Mesendoderm (in vitro differentiated cells): ENCODE data around the gene APOBEC3A. TPM values are rescaled to one million over a fixed set of nuclear protein-coding genes. Genes with fewer than 3 reads are reported as not detected.

Experiments used
- DNase-seq: peaks from one replicate; pipeline ENCODE4 v3.0.0; 2013
- H2AK5ac ChIP-seq: 2 replicates; pipeline ENCODE4 v1.6.1; 2013; ENCODE audit warnings: low read length, inconsistent platforms
- H2BK120ac ChIP-seq: 2 replicates; pipeline ENCODE4 v1.6.1; 2013; ENCODE audit warnings: low read depth, mild to moderate bottlenecking, low read length, moderate library complexity, mixed read lengths
- H2BK15ac ChIP-seq: replicated peaks from 2 replicates; pipeline ENCODE4 v1.6.1; 2013; ENCODE audit warnings: low read depth, mild to moderate bottlenecking, moderate library complexity
- H2BK5ac ChIP-seq: 2 replicates; pipeline ENCODE4 v1.6.1; 2013; ENCODE audit warnings: low read length, inconsistent platforms
- H3K18ac ChIP-seq: 2 replicates; pipeline ENCODE4 v1.6.1; 2013; ENCODE audit warnings: mild to moderate bottlenecking, low read length, mixed read lengths
- H3K23ac ChIP-seq: one replicate; pipeline ENCODE4 v1.6.1; 2013; ENCODE audit warnings: low read length
- H3K27ac ChIP-seq: 2 replicates; pipeline ENCODE4 v1.5.1; 2013; ENCODE audit warnings: low read depth, mild to moderate bottlenecking, inconsistent platforms, low read length, moderate library complexity
- H3K27me3 ChIP-seq: 2 replicates; pipeline ENCODE4 v1.6.1; 2013; ENCODE audit warnings: low read length, control low read depth, mild to moderate bottlenecking, inconsistent platforms; ENCODE audit not compliant: insufficient read depth, poor library complexity
- H3K36me3 ChIP-seq: 2 replicates; pipeline ENCODE4 v1.6.1; 2013; ENCODE audit warnings: low read length, inconsistent platforms; ENCODE audit not compliant: control insufficient read depth, insufficient read depth
- H3K4ac ChIP-seq: one replicate; pipeline ENCODE4 v1.6.1; 2013; ENCODE audit warnings: low read depth, mild to moderate bottlenecking, low read length, moderate library complexity
- H3K4me1 ChIP-seq: 2 replicates; pipeline ENCODE4 v1.6.1; 2013; ENCODE audit warnings: low read depth, low read length, inconsistent platforms; ENCODE audit not compliant: control insufficient read depth
- H3K4me2 ChIP-seq: 2 replicates; pipeline ENCODE4 v1.6.1; 2013; ENCODE audit warnings: low read length
- H3K4me3 ChIP-seq: 2 replicates; pipeline ENCODE4 v1.5.1; 2013; ENCODE audit warnings: mild to moderate bottlenecking, low read length
- H3K56ac ChIP-seq: one replicate; pipeline ENCODE4 v1.6.1; 2013; ENCODE audit warnings: low read length
- H3K79me1 ChIP-seq: 2 replicates; pipeline ENCODE4 v1.6.1; 2013; ENCODE audit warnings: low read length, inconsistent platforms
- H3K79me2 ChIP-seq: 2 replicates; pipeline ENCODE4 v1.6.1; 2013; ENCODE audit warnings: mild to moderate bottlenecking, low read length; ENCODE audit not compliant: control insufficient read depth, insufficient read depth
- H3K9ac ChIP-seq: 2 replicates; pipeline ENCODE4 v1.6.1; 2013; ENCODE audit warnings: low read length, inconsistent platforms
- H4K5ac ChIP-seq: one replicate; pipeline ENCODE4 v1.6.1; 2013; ENCODE audit warnings: low read length
- H4K8ac ChIP-seq: one replicate; pipeline ENCODE4 v1.6.1; 2013; ENCODE audit warnings: low read depth, mild to moderate bottlenecking, control low read depth, low read length, moderate library complexity
- WGBS: extraction: QIAGEN DNeasy Blood & Tissue Kit; methylation state at CpG from one replicate; pipeline ENCODE4 v1.1.7; 2013; ENCODE audit warnings: low lambda C conversion rate, missing lambda C conversion rate; ENCODE audit not compliant: insufficient coverage; ENCODE audit errors: extremely low coverage; 5-methylcytosine and 5-hydroxymethylcytosine counted together
- polyA plus RNA-seq, 2 experiments: library from polyadenylated mRNA; stranded (reverse); fragments of 200-250 nt; gene quantifications; one replicate each; pipeline ENCODE4 v1.2.3, GENCODE V29; 2013

Gene APOBEC3A
- not detected for polyA plus RNA-seq (2013, experiment 1 of 2)
- not detected for polyA plus RNA-seq (2013, experiment 2 of 2)

- no peak within 1 kb of the TSS for H3K4me2 ChIP-seq
- no peak within 1 kb of the TSS for H3K18ac ChIP-seq
- H4K5ac ChIP-seq: no peak within 1 kb of the TSS
- no peak for DNase-seq
- H3K4me1 ChIP-seq: no peaks in the 10 kb centered on the region
- no peak within 1 kb of the TSS for H3K4me3 ChIP-seq
- H2AK5ac ChIP-seq: no peak within 1 kb of the TSS
- no peak within 1 kb of the TSS for H3K9ac ChIP-seq
- no peak within 1 kb of the TSS for H2BK15ac ChIP-seq
- no peak within 1 kb of the TSS for H4K8ac ChIP-seq
- H2BK120ac ChIP-seq: no peak within 1 kb of the TSS
- H3K27me3 ChIP-seq: no peaks in the 10 kb centered on the region
- H3K79me2 ChIP-seq: no peaks in the 10 kb centered on the region
- no peaks in the 10 kb centered on the region for H3K36me3 ChIP-seq
- no peak within 1 kb of the TSS for H3K4ac ChIP-seq
- H3K79me1 ChIP-seq: no peaks in the 10 kb centered on the region
- H3K27ac ChIP-seq: no peak within 1 kb of the TSS
- no peak within 1 kb of the TSS for H3K56ac ChIP-seq
- no CpG with 5 or more reads among the region's 11 CpGs for WGBS
- no peak within 1 kb of the TSS for H3K23ac ChIP-seq
- H2BK5ac ChIP-seq: no peak within 1 kb of the TSS
Observed at GRCh38 chr22:38957046-38957770, at the start of gene APOBEC3A. APOBEC3A (plus strand) TSS chr22:38957609; CDS start chr22:38957692, 83 bp downstream.

GRCh38 chr22:38907767-38908166 is 49.6 kb upstream of the APOBEC3A start:
- Histone ChIP-seq H4K8ac (no peak overlapping the region), H3K27me3 (no peaks in the 10 kb centered on the region)

GRCh38 chr22:38911434-38911833 is 46.0 kb upstream of the APOBEC3A start:
- no CpG with 5 or more reads among the region's 1 CpG for WGBS

More at GRCh38 chr22:38907767-38908166, 49.6 kb upstream of the APOBEC3A start:
- H3K4me1 ChIP-seq: no peaks in the 10 kb centered on the region
- no peak overlapping the region for H3K4me2 ChIP-seq
- H3K79me1 ChIP-seq: no peaks in the 10 kb centered on the region
- no peak overlapping the region for H3K56ac ChIP-seq
- DNase-seq: no peak
- no peak overlapping the region for H3K18ac ChIP-seq
- H3K4ac ChIP-seq: no peak overlapping the region
- no peak overlapping the region for H2BK15ac ChIP-seq
- no peak overlapping the region for H3K9ac ChIP-seq
- no peak overlapping the region for H2BK120ac ChIP-seq
- no peak overlapping the region for H4K5ac ChIP-seq
- H3K79me2 ChIP-seq: no peaks in the 10 kb centered on the region
- no peak overlapping the region for H3K4me3 ChIP-seq
- no peak overlapping the region for H3K23ac ChIP-seq
- H3K27ac ChIP-seq: no peak overlapping the region
- H2AK5ac ChIP-seq: no peak overlapping the region
- H2BK5ac ChIP-seq: no peak overlapping the region
- WGBS: no CpG with 5 or more reads among the region's 2 CpGs
- no peaks in the 10 kb centered on the region for H3K36me3 ChIP-seq

GRCh38 chr22:38919631-38920190 is 37.7 kb upstream of the APOBEC3A start:
- Histone ChIP-seq H2AK5ac (no peak overlapping the region), H3K4me1 (no peaks in the 10 kb centered on the region), H4K5ac (no peak overlapping the region), H3K4ac (no peak overlapping the region), H3K36me3 (no peaks in the 10 kb centered on the region), H3K27me3 (no peaks in the 10 kb centered on the region), H3K27ac (no peak overlapping the region), H3K4me3 (no peak overlapping the region), H3K9ac (no peak overlapping the region), H3K79me1 (no peaks in the 10 kb centered on the region), H4K8ac (no peak overlapping the region), H3K79me2 (no peaks in the 10 kb centered on the region), H3K18ac (no peak overlapping the region), H3K23ac (no peak overlapping the region), H2BK5ac (no peak overlapping the region), H2BK120ac (no peak overlapping the region), H2BK15ac (no peak overlapping the region), H3K56ac (no peak overlapping the region), H3K4me2 (no peak overlapping the region)
- no CpG with 5 or more reads among the region's 1 CpG for WGBS
- DNase-seq: no peak

More at GRCh38 chr22:38911434-38911833, 46.0 kb upstream of the APOBEC3A start:
- DNase-seq: no peak
- H3K4me3 ChIP-seq: no peak overlapping the region
- H3K4me2 ChIP-seq: no peak overlapping the region
- no peak overlapping the region for H3K9ac ChIP-seq
- H3K27me3 ChIP-seq: no peaks in the 10 kb centered on the region
- H3K4me1 ChIP-seq: no peaks in the 10 kb centered on the region
- no peak overlapping the region for H2BK5ac ChIP-seq
- no peak overlapping the region for H3K18ac ChIP-seq
- no peak overlapping the region for H3K23ac ChIP-seq
- H3K36me3 ChIP-seq: no peaks in the 10 kb centered on the region
- no peak overlapping the region for H2BK120ac ChIP-seq
- H3K79me1 ChIP-seq: no peaks in the 10 kb centered on the region
- no peaks in the 10 kb centered on the region for H3K79me2 ChIP-seq
- no peak overlapping the region for H3K27ac ChIP-seq
- no peak overlapping the region for H4K5ac ChIP-seq
- H3K56ac ChIP-seq: no peak overlapping the region
- no peak overlapping the region for H2BK15ac ChIP-seq
- no peak overlapping the region for H4K8ac ChIP-seq
- no peak overlapping the region for H3K4ac ChIP-seq
- H2AK5ac ChIP-seq: no peak overlapping the region

- H3K36me3 ChIP-seq: no peaks in the 10 kb centered on the region
- no peak overlapping the region for H3K4ac ChIP-seq
- no peak overlapping the region for H3K23ac ChIP-seq
- no peak overlapping the region for H2BK5ac ChIP-seq
- no peaks in the 10 kb centered on the region for H3K79me1 ChIP-seq
- no peak overlapping the region for H3K18ac ChIP-seq
- no peak overlapping the region for H2BK120ac ChIP-seq
- H3K4me2 ChIP-seq: no peak overlapping the region
- H3K4me3 ChIP-seq: no peak overlapping the region
- no peak overlapping the region for H2AK5ac ChIP-seq
- no peak overlapping the region for H4K8ac ChIP-seq
- H3K56ac ChIP-seq: no peak overlapping the region
- H2BK15ac ChIP-seq: no peak overlapping the region
- WGBS: no CpG with 5 or more reads among the region's 6 CpGs
- no peak overlapping the region for H4K5ac ChIP-seq
- H3K4me1 ChIP-seq: no peaks in the 10 kb centered on the region
- no peak overlapping the region for H3K27ac ChIP-seq
- DNase-seq: no peak
- H3K79me2 ChIP-seq: no peaks in the 10 kb centered on the region
- no peaks in the 10 kb centered on the region for H3K27me3 ChIP-seq
- no peak overlapping the region for H3K9ac ChIP-seq
Observed at GRCh38 chr22:38921120-38921519, 36.3 kb upstream of the APOBEC3A start.
